ENCODE results near the gene PPP1R10. TPM values are rescaled to one million over a fixed set of nuclear protein-coding genes. Genes with fewer than 3 reads are reported as not detected.

Gene PPP1R10
- polyA plus RNA-seq, 1 donor (not counting 4 experiments of a cell fraction or from before 2014, with no cell fraction given): 36.6 TPM

DNA sequence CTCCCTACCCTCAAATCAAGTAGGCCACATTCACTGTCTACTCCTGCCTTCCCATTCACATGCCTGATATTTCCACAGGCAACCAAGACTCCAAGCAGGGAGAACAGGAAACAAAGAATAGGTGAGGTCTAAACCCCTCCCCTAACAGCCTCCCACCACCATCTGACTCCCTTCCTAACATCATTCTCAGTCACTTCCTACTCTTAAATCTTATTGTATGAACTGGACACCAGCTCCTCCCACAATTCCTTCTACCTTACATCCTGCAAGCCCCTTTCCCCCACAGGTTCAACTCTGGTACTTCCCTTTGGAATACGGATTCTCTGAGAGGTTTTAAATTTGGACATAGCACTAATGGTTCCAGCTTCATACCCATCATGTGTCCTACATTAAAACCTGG is 28.9 kb upstream of the PPP1R10 start:
- DNase-seq (ENCODE audit: low read depth, low spot score): no peak
- Histone ChIP-seq H3K4me2 (ENCODE audit: control insufficient read depth, extremely low read depth, insufficient read depth, low read depth, low read length) (peak overlapping the region; percentile 79), H3K9me3 (ENCODE audit: control insufficient read depth, low read depth, low read length) (no peaks in the 10 kb centered on the region), H3K27ac (ENCODE audit: control insufficient read depth, insufficient read depth, low read length) (no peak overlapping the region), H3K27me3 (ENCODE audit: control insufficient read depth, extremely low read depth, insufficient read depth, low read length) (no peaks in the 10 kb centered on the region), H3K79me2 (ENCODE audit: control insufficient read depth, insufficient read depth, low read length) (peaks cover 21% of the 10 kb centered on the region), H2AFZ (ENCODE audit: control insufficient read depth, low read length) (no peak overlapping the region), H3K9ac (ENCODE audit: control insufficient read depth, extremely low read depth, insufficient read depth, low read length) (no peak overlapping the region), H3K4me3 (ENCODE audit: control insufficient read depth in 2 of 3, extremely low read depth in 1 of 3, insufficient read depth in 2 of 3, low read depth in 1 of 3, low read length in 3 of 3) (no peak overlapping the region), H3K36me3 (ENCODE audit: control insufficient read depth in 2 of 2, extremely low read depth in 1 of 2, insufficient read depth in 2 of 2, low read length in 2 of 2) (peaks cover 6 to 16% of the 10 kb centered on the region in 2 experiments), H4K20me1 (ENCODE audit: control insufficient read depth, extremely low read depth, insufficient read depth, low read length) (no peaks in the 10 kb centered on the region), H3K9me1 (ENCODE audit: control insufficient read depth, extremely low read depth, insufficient read depth, low read length) (peaks cover 2% of the 10 kb centered on the region), H3K4me1 (ENCODE audit: control insufficient read depth, extremely low read depth, insufficient read depth, low read length) (peaks cover 12% of the 10 kb centered on the region)
- dilution Hi-C loops (cut with MboI; ENCODE audit: extremely low pct_ligation_motif_present, low sequenced_read_pairs): no loop called here
- FAIRE-seq: no peak
- no peak for TF ChIP-seq EZH2 (IDR thresholded peaks at IDR 0.05; ENCODE audit: low read length)

DNA sequence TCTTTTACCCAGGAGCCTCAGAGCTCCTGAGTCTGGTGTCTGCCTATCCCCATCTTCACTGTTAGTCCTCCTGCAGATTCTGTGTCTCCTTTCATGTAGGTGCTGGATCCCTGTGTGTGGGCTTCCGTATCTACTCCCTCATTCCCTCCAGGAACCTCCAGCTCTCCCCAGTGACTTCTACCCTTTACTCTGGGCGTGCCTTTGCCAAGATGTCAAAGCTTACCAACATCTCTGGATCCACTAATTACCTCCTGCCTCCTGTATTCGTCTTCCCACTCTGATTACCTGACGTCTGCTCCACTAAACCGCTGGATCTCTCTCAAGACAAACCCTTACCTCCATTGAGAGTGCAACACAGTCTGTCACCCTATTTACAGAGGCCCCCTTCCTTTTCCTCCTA is 27.7 kb upstream of the PPP1R10 start:
- dilution Hi-C loops (cut with MboI; ENCODE audit: extremely low pct_ligation_motif_present, low sequenced_read_pairs): no loop called here
- no peak overlapping the region for H3K9ac ChIP-seq (ENCODE audit: control insufficient read depth, extremely low read depth, insufficient read depth, low read length)
- FAIRE-seq: no peak
- peaks cover 21% of the 10 kb centered on the region for H3K79me2 ChIP-seq (ENCODE audit: control insufficient read depth, insufficient read depth, low read length)
- peaks cover 2% of the 10 kb centered on the region for H3K9me1 ChIP-seq (ENCODE audit: control insufficient read depth, extremely low read depth, insufficient read depth, low read length)
- H3K4me2 ChIP-seq (ENCODE audit: control insufficient read depth, extremely low read depth, insufficient read depth, low read depth, low read length): no peak overlapping the region
- peaks cover 12% of the 10 kb centered on the region for H3K4me1 ChIP-seq (ENCODE audit: control insufficient read depth, extremely low read depth, insufficient read depth, low read length)
- no peaks in the 10 kb centered on the region for H3K27me3 ChIP-seq (ENCODE audit: control insufficient read depth, extremely low read depth, insufficient read depth, low read length)
- no peak overlapping the region for H3K27ac ChIP-seq (ENCODE audit: control insufficient read depth, insufficient read depth, low read length)
- H3K9me3 ChIP-seq (ENCODE audit: control insufficient read depth, low read depth, low read length): no peaks in the 10 kb centered on the region
- H3K36me3 ChIP-seq (ENCODE audit: control insufficient read depth in 2 of 2, extremely low read depth in 1 of 2, insufficient read depth in 2 of 2, low read length in 2 of 2): peaks cover 13 to 21% of the 10 kb centered on the region in 2 experiments
- H3K4me3 ChIP-seq (ENCODE audit: control insufficient read depth in 2 of 3, extremely low read depth in 1 of 3, insufficient read depth in 2 of 3, low read depth in 1 of 3, low read length in 3 of 3): no peak overlapping the region
- TF ChIP-seq, protein P1, sequence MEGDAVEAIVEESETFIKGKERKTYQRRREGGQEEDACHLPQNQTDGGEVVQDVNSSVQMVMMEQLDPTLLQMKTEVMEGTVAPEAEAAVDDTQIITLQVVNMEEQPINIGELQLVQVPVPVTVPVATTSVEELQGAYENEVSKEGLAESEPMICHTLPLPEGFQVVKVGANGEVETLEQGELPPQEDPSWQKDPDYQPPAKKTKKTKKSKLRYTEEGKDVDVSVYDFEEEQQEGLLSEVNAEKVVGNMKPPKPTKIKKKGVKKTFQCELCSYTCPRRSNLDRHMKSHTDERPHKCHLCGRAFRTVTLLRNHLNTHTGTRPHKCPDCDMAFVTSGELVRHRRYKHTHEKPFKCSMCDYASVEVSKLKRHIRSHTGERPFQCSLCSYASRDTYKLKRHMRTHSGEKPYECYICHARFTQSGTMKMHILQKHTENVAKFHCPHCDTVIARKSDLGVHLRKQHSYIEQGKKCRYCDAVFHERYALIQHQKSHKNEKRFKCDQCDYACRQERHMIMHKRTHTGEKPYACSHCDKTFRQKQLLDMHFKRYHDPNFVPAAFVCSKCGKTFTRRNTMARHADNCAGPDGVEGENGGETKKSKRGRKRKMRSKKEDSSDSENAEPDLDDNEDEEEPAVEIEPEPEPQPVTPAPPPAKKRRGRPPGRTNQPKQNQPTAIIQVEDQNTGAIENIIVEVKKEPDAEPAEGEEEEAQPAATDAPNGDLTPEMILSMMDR (optimal IDR thresholded peaks at IDR 0.05 in 1 of 3, IDR thresholded peaks at IDR 0.05 in 1 of 3, conservative IDR thresholded peaks at IDR 0.05 in 1 of 3; ENCODE audit: extremely low read depth in 1 of 3, insufficient read depth in 2 of 3, low read length in 3 of 3): no peak
- no peak for TF ChIP-seq EZH2 (IDR thresholded peaks at IDR 0.05; ENCODE audit: low read length)
- no peak overlapping the region for H2AFZ ChIP-seq (ENCODE audit: control insufficient read depth, low read length)
- no peaks in the 10 kb centered on the region for H4K20me1 ChIP-seq (ENCODE audit: control insufficient read depth, extremely low read depth, insufficient read depth, low read length)
- DNase-seq (ENCODE audit: low read depth, low spot score): no peak

DNA sequence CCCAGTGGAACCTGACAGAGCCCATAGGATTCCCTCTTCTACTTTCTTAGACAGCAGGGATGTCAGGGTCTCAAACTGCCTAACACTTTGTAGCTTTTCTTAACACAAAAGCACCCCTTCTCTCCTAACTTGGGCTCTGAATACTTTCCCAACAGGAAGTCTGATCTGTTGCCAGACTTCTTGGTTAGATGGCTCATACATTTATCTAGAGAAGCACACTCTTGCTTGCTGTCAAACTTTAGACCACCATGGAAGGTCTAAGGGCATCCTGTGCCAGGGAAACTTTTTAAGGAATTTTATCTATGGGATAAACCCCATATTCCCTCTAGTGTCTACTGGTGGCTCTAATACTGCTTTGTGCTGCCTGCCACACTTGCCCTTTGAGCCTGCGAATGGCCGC is 26.6 kb upstream of the PPP1R10 start:
- no peak for DNase-seq (ENCODE audit: low read depth, low spot score)
- Histone ChIP-seq H3K4me3 (ENCODE audit: control insufficient read depth in 2 of 3, extremely low read depth in 1 of 3, insufficient read depth in 2 of 3, low read depth in 1 of 3, low read length in 3 of 3) (no peak overlapping the region), H3K36me3 (ENCODE audit: control insufficient read depth in 2 of 2, extremely low read depth in 1 of 2, insufficient read depth in 2 of 2, low read length in 2 of 2) (peaks cover 13 to 21% of the 10 kb centered on the region in 2 experiments), H3K9me3 (ENCODE audit: control insufficient read depth, low read depth, low read length) (no peaks in the 10 kb centered on the region), H3K4me2 (ENCODE audit: control insufficient read depth, extremely low read depth, insufficient read depth, low read depth, low read length) (no peak overlapping the region), H3K9ac (ENCODE audit: control insufficient read depth, extremely low read depth, insufficient read depth, low read length) (no peak overlapping the region), H3K9me1 (ENCODE audit: control insufficient read depth, extremely low read depth, insufficient read depth, low read length) (peaks cover 2% of the 10 kb centered on the region), H3K4me1 (ENCODE audit: control insufficient read depth, extremely low read depth, insufficient read depth, low read length) (peaks cover 12% of the 10 kb centered on the region), H3K79me2 (ENCODE audit: control insufficient read depth, insufficient read depth, low read length) (peaks cover 12% of the 10 kb centered on the region), H2AFZ (ENCODE audit: control insufficient read depth, low read length) (no peak overlapping the region), H3K27me3 (ENCODE audit: control insufficient read depth, extremely low read depth, insufficient read depth, low read length) (no peaks in the 10 kb centered on the region), H3K27ac (ENCODE audit: control insufficient read depth, insufficient read depth, low read length) (no peak overlapping the region), H4K20me1 (ENCODE audit: control insufficient read depth, extremely low read depth, insufficient read depth, low read length) (no peaks in the 10 kb centered on the region)
- dilution Hi-C loops (cut with MboI; ENCODE audit: extremely low pct_ligation_motif_present, low sequenced_read_pairs): no loop called here
- FAIRE-seq: no peak
- TF ChIP-seq, protein P1 (optimal IDR thresholded peaks at IDR 0.05 in 1 of 3, IDR thresholded peaks at IDR 0.05 in 1 of 3, conservative IDR thresholded peaks at IDR 0.05 in 1 of 3; ENCODE audit: extremely low read depth in 1 of 3, insufficient read depth in 2 of 3, low read length in 3 of 3): no peak
- no peak for TF ChIP-seq EZH2 (IDR thresholded peaks at IDR 0.05; ENCODE audit: low read length)

Measured in keratinocyte (primary cell).